ENCODE measurements around the gene KRT33A. TPM values are rescaled to one million over a fixed set of nuclear protein-coding genes. Genes with fewer than 3 reads are reported as not detected.
A peak's percentile ranks its signal among the peaks of the same experiment; 100 is the strongest.

Gene KRT33A
- total and polyA plus RNA-seq, 2 experiments from 2014 or later: not detected

DNA sequence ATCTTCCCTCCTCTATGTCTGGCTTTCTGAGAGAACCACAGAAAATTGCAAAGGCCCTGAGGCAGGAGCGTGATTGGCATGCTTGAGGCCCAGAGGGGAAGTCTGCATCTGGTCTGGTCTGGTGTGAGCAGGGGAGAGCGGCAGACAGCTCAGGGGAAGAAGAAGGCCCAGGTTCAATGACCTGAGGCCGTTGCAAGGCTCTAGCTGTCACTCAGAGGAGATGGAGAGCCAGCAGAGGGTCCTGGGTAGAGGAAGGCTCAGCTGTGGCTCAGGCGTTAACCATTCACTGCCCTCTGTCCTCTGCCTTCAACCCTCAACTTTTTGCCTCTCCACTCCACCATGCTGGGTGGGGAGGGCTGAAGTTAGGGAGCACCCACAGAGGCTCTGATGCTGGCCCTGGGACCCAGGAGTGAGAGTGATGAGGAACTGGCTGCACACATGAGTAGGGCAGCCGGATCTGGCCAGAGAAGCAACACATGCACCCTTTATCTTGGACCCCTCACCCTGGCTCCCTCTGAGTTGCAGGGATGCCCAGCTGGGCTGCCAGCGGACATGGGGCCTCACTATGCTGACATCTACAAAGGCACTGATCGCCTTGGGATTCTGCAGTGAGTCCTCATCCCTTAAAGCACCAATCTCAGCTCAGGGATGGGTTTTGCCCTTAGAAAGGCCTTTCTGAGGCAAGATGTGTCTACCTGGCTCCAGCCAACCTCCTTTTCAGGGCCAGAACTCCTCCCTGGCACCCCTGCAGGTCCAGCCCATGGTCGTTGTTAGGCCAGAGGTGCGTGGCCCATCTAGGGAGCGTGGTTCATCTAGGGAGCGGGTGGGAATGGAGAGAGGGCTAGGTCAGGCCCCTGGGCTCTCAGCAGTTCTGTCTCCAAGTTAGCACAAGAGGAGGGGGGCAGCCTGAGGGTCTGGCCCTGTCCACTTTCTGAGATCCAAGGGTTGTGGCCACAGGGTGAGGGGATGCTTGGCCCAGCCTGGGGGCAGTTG lies 27.4 kb downstream of the KRT33A start:
- H3K4me1 ChIP-seq (ENCODE audit: low read depth): no peaks in the 10 kb centered on the region
- no peak for DNase-seq (ENCODE audit: low read depth in 1 of 2, low spot score in 1 of 2)
- no peak overlapping the region for H3K4me3 ChIP-seq
- H3K9me3 ChIP-seq (ENCODE audit: low read depth): no peaks in the 10 kb centered on the region
- no peaks in the 10 kb centered on the region for H3K27me3 ChIP-seq
- TF ChIP-seq, protein P1, sequence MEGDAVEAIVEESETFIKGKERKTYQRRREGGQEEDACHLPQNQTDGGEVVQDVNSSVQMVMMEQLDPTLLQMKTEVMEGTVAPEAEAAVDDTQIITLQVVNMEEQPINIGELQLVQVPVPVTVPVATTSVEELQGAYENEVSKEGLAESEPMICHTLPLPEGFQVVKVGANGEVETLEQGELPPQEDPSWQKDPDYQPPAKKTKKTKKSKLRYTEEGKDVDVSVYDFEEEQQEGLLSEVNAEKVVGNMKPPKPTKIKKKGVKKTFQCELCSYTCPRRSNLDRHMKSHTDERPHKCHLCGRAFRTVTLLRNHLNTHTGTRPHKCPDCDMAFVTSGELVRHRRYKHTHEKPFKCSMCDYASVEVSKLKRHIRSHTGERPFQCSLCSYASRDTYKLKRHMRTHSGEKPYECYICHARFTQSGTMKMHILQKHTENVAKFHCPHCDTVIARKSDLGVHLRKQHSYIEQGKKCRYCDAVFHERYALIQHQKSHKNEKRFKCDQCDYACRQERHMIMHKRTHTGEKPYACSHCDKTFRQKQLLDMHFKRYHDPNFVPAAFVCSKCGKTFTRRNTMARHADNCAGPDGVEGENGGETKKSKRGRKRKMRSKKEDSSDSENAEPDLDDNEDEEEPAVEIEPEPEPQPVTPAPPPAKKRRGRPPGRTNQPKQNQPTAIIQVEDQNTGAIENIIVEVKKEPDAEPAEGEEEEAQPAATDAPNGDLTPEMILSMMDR (IDR thresholded peaks at IDR 0.05; ENCODE audit: low read depth, low read length): no peak
- no peaks in the 10 kb centered on the region for H3K36me3 ChIP-seq
- no peak overlapping the region for H3K27ac ChIP-seq

DNA sequence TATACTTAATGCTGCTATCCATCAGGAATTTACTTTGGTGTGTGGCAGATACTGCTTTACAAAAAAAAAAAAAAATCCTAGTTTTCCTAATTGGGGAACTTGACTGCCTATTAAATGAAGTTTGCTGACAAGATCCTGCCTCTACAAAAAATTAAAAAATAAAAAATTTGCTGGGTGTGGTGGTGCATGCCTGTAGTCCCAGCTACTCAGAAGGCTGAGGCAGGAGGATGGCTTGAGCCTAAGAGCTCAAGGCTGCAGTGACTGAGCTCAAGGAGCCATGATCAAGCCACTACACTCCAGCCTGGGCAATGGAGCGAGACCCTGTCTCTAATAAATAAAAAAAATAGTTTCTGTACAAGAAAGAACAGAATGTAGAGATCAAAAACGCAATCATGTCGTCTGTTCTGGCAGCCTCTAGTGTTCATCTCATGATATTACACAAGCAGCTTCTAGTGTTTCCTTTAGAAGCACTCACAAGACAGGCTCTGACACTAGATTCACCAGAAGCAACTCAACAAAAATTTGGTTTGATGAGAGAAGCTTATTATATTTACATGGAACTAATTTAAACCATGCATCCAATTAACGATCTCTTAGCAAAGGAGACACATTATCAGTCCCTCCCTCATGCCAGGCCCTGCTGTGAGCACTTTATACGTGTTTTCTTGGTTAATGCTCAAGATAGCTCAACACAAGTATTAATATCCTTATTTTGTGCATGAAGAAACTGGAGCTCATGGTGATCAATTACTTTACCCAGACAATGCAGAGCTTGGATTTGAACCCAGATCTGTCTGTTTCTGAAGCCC lies 28.3 kb downstream of the KRT33A start:
- H3K4me3 ChIP-seq: no peak overlapping the region
- peak; percentile 42 to 67 for DNase-seq (ENCODE audit: low read depth in 1 of 2, low spot score in 1 of 2)

DNA sequence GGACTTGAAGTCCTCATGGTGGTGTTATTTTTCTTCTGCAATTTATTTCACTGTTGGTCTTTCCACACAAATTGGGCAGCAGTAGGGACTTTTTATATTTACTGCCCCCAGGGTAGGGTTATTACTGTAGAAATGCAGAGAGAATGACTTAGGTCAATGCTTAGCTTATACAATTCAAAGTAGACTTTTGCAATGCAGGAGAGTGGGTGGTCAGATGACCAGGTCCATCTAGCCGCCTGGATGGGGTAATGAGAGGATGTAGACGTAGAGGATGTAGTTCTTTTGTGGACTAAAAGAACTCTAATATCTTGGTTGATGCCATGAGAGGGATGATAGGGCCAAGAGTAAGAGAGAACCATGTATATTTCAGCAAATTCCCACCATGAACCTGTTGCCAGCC lies 32.4 kb downstream of the KRT33A start:
- H3K27me3 ChIP-seq: peaks cover 13% of the 10 kb centered on the region

More for the DNA sequence above, 28.3 kb downstream of the KRT33A start:
- H3K9me3 ChIP-seq (ENCODE audit: low read depth): no peaks in the 10 kb centered on the region
- H3K27me3 ChIP-seq: no peaks in the 10 kb centered on the region
- TF ChIP-seq, protein P1 (IDR thresholded peaks at IDR 0.05; ENCODE audit: low read depth, low read length): peak; percentile 84
- no peaks in the 10 kb centered on the region for H3K4me1 ChIP-seq (ENCODE audit: low read depth)
- no peak overlapping the region for H3K27ac ChIP-seq
- H3K36me3 ChIP-seq: no peaks in the 10 kb centered on the region

DNA sequence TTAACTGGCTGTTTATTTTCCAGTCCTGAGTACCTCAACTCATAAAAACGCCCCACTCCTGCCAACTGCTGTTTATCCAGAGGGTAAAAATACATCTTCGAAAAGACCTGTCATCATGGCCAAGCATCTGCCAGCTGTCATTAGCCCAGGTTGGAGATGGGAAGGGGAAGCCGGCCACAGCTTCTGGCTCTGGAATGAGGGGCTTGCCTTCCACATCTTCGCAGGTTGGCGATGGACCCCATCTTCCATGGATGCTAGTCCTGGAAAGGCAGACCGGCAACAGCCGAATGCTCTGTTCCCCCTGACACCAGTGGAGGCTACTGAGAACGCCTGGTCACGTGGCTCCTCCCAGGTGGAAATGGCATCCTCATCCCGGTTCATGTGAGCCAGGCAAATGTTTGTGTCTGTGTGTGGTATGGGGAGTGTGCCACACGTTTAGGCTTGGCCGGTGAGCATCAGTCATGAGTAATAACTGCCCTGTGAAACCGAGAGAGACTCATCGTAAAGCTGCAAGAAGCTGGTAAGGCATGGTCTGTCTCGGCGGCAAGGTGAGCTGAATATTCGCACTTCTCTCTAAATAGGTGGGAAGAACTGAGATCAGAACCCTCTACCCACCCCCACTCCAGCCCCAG lies 34.7 kb downstream of the KRT33A start:
- Histone ChIP-seq H3K4me1 (ENCODE audit: low read depth) (no peaks in the 10 kb centered on the region), H3K36me3 (no peaks in the 10 kb centered on the region), H3K4me3 (no peak overlapping the region), H3K27ac (no peak overlapping the region), H3K27me3 (peaks cover 19% of the 10 kb centered on the region), H3K9me3 (ENCODE audit: low read depth) (no peaks in the 10 kb centered on the region)
- DNase-seq (ENCODE audit: low read depth in 1 of 2, low spot score in 1 of 2): no peak
- TF ChIP-seq, protein P1 (IDR thresholded peaks at IDR 0.05; ENCODE audit: low read depth, low read length): no peak

More for the DNA sequence above, 32.4 kb downstream of the KRT33A start:
- Histone ChIP-seq H3K4me3 (no peak overlapping the region), H3K9me3 (ENCODE audit: low read depth) (no peaks in the 10 kb centered on the region), H3K36me3 (no peaks in the 10 kb centered on the region), H3K27ac (no peak overlapping the region), H3K4me1 (ENCODE audit: low read depth) (no peaks in the 10 kb centered on the region)
- no peak for DNase-seq (ENCODE audit: low read depth in 1 of 2, low spot score in 1 of 2)
- TF ChIP-seq, protein P1 (IDR thresholded peaks at IDR 0.05; ENCODE audit: low read depth, low read length): no peak

DNA sequence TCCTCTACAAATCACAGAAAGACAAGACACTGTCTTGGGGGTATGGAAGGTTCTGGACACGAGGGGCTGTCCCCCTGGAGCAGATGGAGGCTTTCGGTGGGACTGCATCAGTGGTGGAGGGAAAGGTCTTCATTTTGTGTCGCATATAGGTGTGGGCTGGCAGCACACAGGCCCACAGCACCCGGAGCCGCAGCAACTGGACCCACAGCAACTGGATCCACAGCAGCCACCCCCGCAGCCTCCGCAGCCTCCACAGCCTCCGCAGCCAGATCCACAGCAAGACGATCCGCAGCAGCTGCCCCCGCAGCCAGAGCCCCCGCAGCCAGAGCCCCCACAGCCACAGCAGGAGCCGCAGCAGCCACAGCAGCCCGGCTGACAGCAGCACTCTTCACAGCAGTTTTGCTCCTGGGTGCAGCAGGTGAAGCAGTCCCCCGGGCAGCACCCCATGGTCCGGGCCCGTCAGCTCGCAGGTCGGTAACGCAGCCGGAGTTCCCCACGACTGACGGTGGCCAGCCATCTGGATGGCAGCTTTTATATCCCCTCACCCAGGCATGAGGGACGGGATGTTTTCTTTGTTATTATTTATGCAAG lies 35.3 kb downstream of the KRT33A start, which contains the start of gene KRTAP17-1:
TSS of gene KRTAP17-1 (minus strand) at position 507 of the 591 bp plus-strand sequence. CDS start at position 447, 60 bp downstream.
- H3K27me3 ChIP-seq: peaks cover 19% of the 10 kb centered on the region
- no peaks in the 10 kb centered on the region for H3K9me3 ChIP-seq (ENCODE audit: low read depth)
- DNase-seq (ENCODE audit: low read depth in 1 of 2, low spot score in 1 of 2): no peak
- no peak within 1 kb of the TSS for H3K4me3 ChIP-seq
- no peaks in the 10 kb centered on the region for H3K4me1 ChIP-seq (ENCODE audit: low read depth)
- no peaks in the 10 kb centered on the region for H3K36me3 ChIP-seq
- TF ChIP-seq, protein P1 (IDR thresholded peaks at IDR 0.05; ENCODE audit: low read depth, low read length): no peak
- H3K27ac ChIP-seq: no peak within 1 kb of the TSS

Data from cardiac muscle cell (in vitro differentiated cells and primary cell).